ENCODE measurements around the gene ALKBH7. TPM values are rescaled to one million over a fixed set of nuclear protein-coding genes. Genes with fewer than 3 reads are reported as not detected.

The ALKBH7 gene
- polyA plus RNA-seq, 1 donor from 2014 or later, result 154 TPM

DNA sequence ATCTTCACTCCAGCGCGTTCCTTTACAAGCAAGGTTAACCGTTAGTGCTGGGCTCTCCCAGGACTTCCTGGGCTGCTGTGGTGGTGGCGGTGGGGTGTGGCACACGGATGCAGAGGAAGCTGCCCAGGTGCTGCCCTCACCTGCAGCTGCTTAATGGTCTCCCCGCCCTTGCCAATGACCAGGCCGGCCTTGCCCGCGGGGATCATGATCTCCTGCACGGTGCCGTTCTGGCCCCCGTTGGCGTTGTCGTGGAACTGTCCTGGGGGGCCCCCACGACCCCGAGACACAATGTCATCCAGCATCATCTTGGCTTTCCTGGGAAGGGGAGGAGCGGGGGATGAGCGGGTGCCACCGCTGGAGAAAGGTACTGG is 46.0 kb downstream of the ALKBH7 start:
- Histone ChIP-seq H3K36me3 (ENCODE audit: insufficient read depth, low read length) (no peaks in the 10 kb centered on the region), H3K9me3 (ENCODE audit: low read length) (no peaks in the 10 kb centered on the region), H2AFZ (ENCODE audit: low read depth, low read length) (no peak overlapping the region), H3K9me2 (ENCODE audit: insufficient read depth, low read length) (no peaks in the 10 kb centered on the region), H3K27me3 (ENCODE audit: insufficient read depth, low read depth, low read length) (no peaks in the 10 kb centered on the region), H4K20me1 (ENCODE audit: insufficient read depth) (peaks cover 26% of the 10 kb centered on the region), H3K79me2 (replicated peaks; ENCODE audit: insufficient read depth, low read length) (peaks cover 33% of the 10 kb centered on the region), H3K9ac (ENCODE audit: low read length) (no peak overlapping the region), H3K27ac (ENCODE audit: low read length) (no peak overlapping the region), H3F3A (ENCODE audit: insufficient read depth, low read length, poor library complexity, severe bottlenecking) (no peaks in the 10 kb centered on the region), H3K4me3 (ENCODE audit: low read length) (no peak overlapping the region), H3K4me2 (ENCODE audit: low read length) (no peak overlapping the region)
- TF ChIP-seq POLR2AphosphoS5 (IDR thresholded peaks at IDR 0.05) (no peak), RAD21 (conservative IDR thresholded peaks at IDR 0.05) (no peak), REST (IDR thresholded peaks at IDR 0.05; ENCODE audit: borderline replicate concordance) (no peak), EZH2 (IDR thresholded peaks at IDR 0.05; ENCODE audit: borderline replicate concordance, insufficient read depth, low read length, poor library complexity, severe bottlenecking) (no peak), MXI1 (conservative IDR thresholded peaks at IDR 0.05; ENCODE audit: poor library complexity, severe bottlenecking) (no peak), EP300 (conservative IDR thresholded peaks at IDR 0.05; ENCODE audit: poor library complexity, severe bottlenecking) (no peak), SMC3 (conservative IDR thresholded peaks at IDR 0.05; ENCODE audit: poor library complexity) (no peak)

- Histone ChIP-seq H3K79me2 (replicated peaks; ENCODE audit: insufficient read depth, low read length) (peaks cover 38% of the 10 kb centered on the region), H3K4me2 (ENCODE audit: low read length) (no peak overlapping the region), H3F3A (ENCODE audit: insufficient read depth, low read length, poor library complexity, severe bottlenecking) (no peaks in the 10 kb centered on the region)
These were observed 48.8 kb downstream of the ALKBH7 start for GRCh38 chr19:6421075-6422014.

More at GRCh38 chr19:6421075-6422014, 48.8 kb downstream of the ALKBH7 start:
- no peak overlapping the region for H3K27ac ChIP-seq (ENCODE audit: low read length)
- H2AFZ ChIP-seq (ENCODE audit: low read depth, low read length), result no peak overlapping the region
- H3K27me3 ChIP-seq (ENCODE audit: insufficient read depth, low read depth, low read length), result no peaks in the 10 kb centered on the region
- no peaks in the 10 kb centered on the region for H3K9me3 ChIP-seq (ENCODE audit: low read length)
- peaks cover 32% of the 10 kb centered on the region for H4K20me1 ChIP-seq (ENCODE audit: insufficient read depth)
- no peaks in the 10 kb centered on the region for H3K36me3 ChIP-seq (ENCODE audit: insufficient read depth, low read length)
- H3K9ac ChIP-seq (ENCODE audit: low read length), result no peak overlapping the region
- no peak for TF ChIP-seq EP300 (conservative IDR thresholded peaks at IDR 0.05; ENCODE audit: poor library complexity, severe bottlenecking)
- TF ChIP-seq TAF1 (IDR thresholded peaks at IDR 0.05; ENCODE audit: low read depth), result no peak
- TF ChIP-seq SMC3 (conservative IDR thresholded peaks at IDR 0.05; ENCODE audit: poor library complexity), result no peak
- no peak for TF ChIP-seq POLR2AphosphoS5 (IDR thresholded peaks at IDR 0.05)
- no peak for TF ChIP-seq EZH2 (IDR thresholded peaks at IDR 0.05; ENCODE audit: borderline replicate concordance, insufficient read depth, low read length, poor library complexity, severe bottlenecking)
- no peak for TF ChIP-seq RAD21 (conservative IDR thresholded peaks at IDR 0.05)
- TF ChIP-seq, protein P1, sequence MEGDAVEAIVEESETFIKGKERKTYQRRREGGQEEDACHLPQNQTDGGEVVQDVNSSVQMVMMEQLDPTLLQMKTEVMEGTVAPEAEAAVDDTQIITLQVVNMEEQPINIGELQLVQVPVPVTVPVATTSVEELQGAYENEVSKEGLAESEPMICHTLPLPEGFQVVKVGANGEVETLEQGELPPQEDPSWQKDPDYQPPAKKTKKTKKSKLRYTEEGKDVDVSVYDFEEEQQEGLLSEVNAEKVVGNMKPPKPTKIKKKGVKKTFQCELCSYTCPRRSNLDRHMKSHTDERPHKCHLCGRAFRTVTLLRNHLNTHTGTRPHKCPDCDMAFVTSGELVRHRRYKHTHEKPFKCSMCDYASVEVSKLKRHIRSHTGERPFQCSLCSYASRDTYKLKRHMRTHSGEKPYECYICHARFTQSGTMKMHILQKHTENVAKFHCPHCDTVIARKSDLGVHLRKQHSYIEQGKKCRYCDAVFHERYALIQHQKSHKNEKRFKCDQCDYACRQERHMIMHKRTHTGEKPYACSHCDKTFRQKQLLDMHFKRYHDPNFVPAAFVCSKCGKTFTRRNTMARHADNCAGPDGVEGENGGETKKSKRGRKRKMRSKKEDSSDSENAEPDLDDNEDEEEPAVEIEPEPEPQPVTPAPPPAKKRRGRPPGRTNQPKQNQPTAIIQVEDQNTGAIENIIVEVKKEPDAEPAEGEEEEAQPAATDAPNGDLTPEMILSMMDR (IDR thresholded peaks at IDR 0.05; ENCODE audit: poor library complexity, severe bottlenecking), result no peak
- no peak for TF ChIP-seq REST (IDR thresholded peaks at IDR 0.05; ENCODE audit: borderline replicate concordance)
- no peak for TF ChIP-seq MXI1 (conservative IDR thresholded peaks at IDR 0.05; ENCODE audit: poor library complexity, severe bottlenecking)
- no peaks in the 10 kb centered on the region for H3K9me2 ChIP-seq (ENCODE audit: insufficient read depth, low read length)
- H3K4me3 ChIP-seq (ENCODE audit: low read length), result no peak overlapping the region
